H1 (cell line): ENCODE measurements around the gene RBMS1. TPM values are rescaled to one million over a fixed set of nuclear protein-coding genes. Genes with fewer than 3 reads are reported as not detected.

Experiments
- CTCF ChIA-PET: fragments of 300-600 bp; sonication (Branson Sonifier 250); formaldehyde crosslinking; loops from one replicate; lab custom pipeline; 2021; ENCODE audit not compliant: partially characterized antibody; lab: Charles Lee
- POLR2A ChIA-PET: fragments of 300-600 bp; sonication (Branson Sonifier 250); formaldehyde crosslinking; loops from one replicate; lab custom pipeline; 2021; ENCODE audit warnings: inconsistent platforms; ENCODE audit not compliant: partially characterized antibody; lab: Charles Lee
- DNase-seq, 2 experiments: peaks; one replicate each; pipeline versions ENCODE4 v3.0.0 to v3.0.0-alpha.2; 2010 to 2022; ENCODE audit warnings: low spot score in 2 of 2, low read depth in 1 of 2, mixed read lengths in 1 of 2
- FAIRE-seq: peaks from 2 replicates; lab custom pipeline; 2011; peaks lifted over from hg19 to GRCh38; lab: Jason Lieb, UNC
- H2AFZ ChIP-seq: 2 replicates; pipeline ENCODE4 v1.8.1; 2012; ENCODE audit warnings: low read length, inconsistent platforms
- H2AK5ac ChIP-seq: 2 replicates; pipeline ENCODE4 v1.6.1; 2013; ENCODE audit warnings: low read depth, low read length
- H2BK120ac ChIP-seq: replicated peaks from 2 replicates; pipeline ENCODE3; 2013; ENCODE audit warnings: low read depth, low read length, inconsistent platforms
- H2BK12ac ChIP-seq: 2 replicates; pipeline ENCODE4 v1.6.1; 2013; ENCODE audit warnings: low read depth, low read length
- H2BK15ac ChIP-seq: 2 replicates; pipeline ENCODE4 v1.6.1; 2013; ENCODE audit warnings: low read length
- H2BK20ac ChIP-seq: 2 replicates; pipeline ENCODE4 v1.6.1; 2013; ENCODE audit warnings: low read length
- H2BK5ac ChIP-seq: 2 replicates; pipeline ENCODE4 v1.6.1; 2013; ENCODE audit warnings: low read depth, low read length
- H3K14ac ChIP-seq: 2 replicates; pipeline ENCODE4 v1.6.1; 2013; ENCODE audit warnings: inconsistent platforms; ENCODE audit not compliant: insufficient read length
- H3K18ac ChIP-seq: 2 replicates; pipeline ENCODE4 v1.6.1; 2013; ENCODE audit warnings: low read length; ENCODE audit errors: extremely low read depth
- H3K23ac ChIP-seq: 2 replicates; pipeline ENCODE4 v1.6.1; 2013; ENCODE audit warnings: inconsistent platforms; ENCODE audit not compliant: insufficient read length
- H3K23me2 ChIP-seq: 2 replicates; pipeline ENCODE4 v1.6.1; 2013; ENCODE audit warnings: low read depth, low read length
- H3K27ac ChIP-seq: 2 replicates; pipeline ENCODE4 v1.6.1; 2011; ENCODE audit warnings: low read depth, low read length, inconsistent platforms
- H3K27me3 ChIP-seq, 4 experiments: replicated peaks in 1 of 4; 1 replicate in 1 of 4; 2 replicates in 3 of 4; pipeline versions ENCODE4 v1.6.1 to v1.8.1; 2011 to 2013; ENCODE audit warnings: low read length in 3 of 4, mild to moderate bottlenecking in 3 of 4, inconsistent platforms in 2 of 4, mixed read lengths in 2 of 4, moderate library complexity in 1 of 4; ENCODE audit not compliant: control insufficient read depth in 3 of 4, insufficient read depth in 3 of 4; ENCODE audit errors: extremely low read depth in 1 of 4
- H3K36me3 ChIP-seq, 4 experiments: 2 replicates each; pipeline versions ENCODE4 v1.6.1 to v1.8.1; 2011 to 2013; ENCODE audit warnings: mild to moderate bottlenecking in 4 of 4, low read length in 3 of 4, moderate library complexity in 2 of 4, control low read depth in 1 of 4, inconsistent platforms in 1 of 4; ENCODE audit not compliant: insufficient read depth in 4 of 4, control insufficient read depth in 2 of 4
- H3K4ac ChIP-seq: replicated peaks from 2 replicates; pipeline ENCODE3; 2013; ENCODE audit warnings: low read length, low read depth, mixed read lengths, inconsistent platforms; ENCODE audit not compliant: insufficient read length
- H3K4me1 ChIP-seq, 4 experiments: replicated peaks in 1 of 4; 1 replicate in 1 of 4; 2 replicates in 3 of 4; pipeline versions ENCODE4 v1.6.1 to v1.8.1; 2011 to 2013; ENCODE audit warnings: low read length in 3 of 4, inconsistent platforms in 2 of 4, mixed read lengths in 1 of 4; ENCODE audit not compliant: insufficient read depth in 4 of 4, control insufficient read depth in 3 of 4
- H3K4me2 ChIP-seq, 2 experiments: 2 replicates each; pipeline versions ENCODE4 v1.6.1 to v1.8.1; 2011 to 2013; ENCODE audit warnings: low read depth in 2 of 2, low read length in 2 of 2, control low read depth in 1 of 2, inconsistent platforms in 1 of 2, mild to moderate bottlenecking in 1 of 2; ENCODE audit not compliant: insufficient read depth in 1 of 2
- H3K4me3 ChIP-seq, 4 experiments: fragments of 200-600, 300-600 bp in 1 of 4; sonication (generic), shearing (Covaris generic), sonication (Bioruptor Twin) in 1 of 4; 2 replicates each; pipeline versions ENCODE4 v1.5.1 to v1.8.1; 2011 to 2016; ENCODE audit warnings: low read length in 4 of 4, low read depth in 3 of 4, control low read depth in 2 of 4, inconsistent platforms in 2 of 4, mild to moderate bottlenecking in 2 of 4, mixed read lengths in 1 of 4, moderate library complexity in 1 of 4; ENCODE audit not compliant: insufficient read depth in 2 of 4; ENCODE audit errors: extremely low read depth in 1 of 4
- H3K56ac ChIP-seq: replicated peaks from 2 replicates; pipeline ENCODE3; 2013; ENCODE audit warnings: low read depth, mild to moderate bottlenecking, mixed read lengths, low read length, inconsistent platforms; ENCODE audit not compliant: insufficient read length
- H3K79me1 ChIP-seq: 2 replicates; pipeline ENCODE4 v1.6.1; 2013; ENCODE audit warnings: low read depth, low read length, control low read depth
- H3K79me2 ChIP-seq, 2 experiments: 2 replicates each; pipeline versions ENCODE4 v1.6.1 to v1.8.1; 2012 to 2013; ENCODE audit warnings: low read length in 2 of 2, mild to moderate bottlenecking in 2 of 2, inconsistent platforms in 1 of 2; ENCODE audit not compliant: insufficient read depth in 2 of 2, control insufficient read depth in 1 of 2
- H3K9ac ChIP-seq, 4 experiments: replicated peaks in 1 of 4; 1 replicate in 1 of 4; 2 replicates in 3 of 4; pipeline versions ENCODE4 v1.6.1 to v1.8.1; 2011 to 2013; ENCODE audit warnings: low read depth in 3 of 4, low read length in 3 of 4, control low read depth in 2 of 4, mild to moderate bottlenecking in 2 of 4, moderate library complexity in 2 of 4, inconsistent platforms in 1 of 4; ENCODE audit errors: extremely low read depth in 1 of 4
- H3K9me3 ChIP-seq, 2 experiments: 2 replicates each; pipeline versions ENCODE4 v1.6.1 to v1.8.1; 2012 to 2013; ENCODE audit warnings: mild to moderate bottlenecking in 2 of 2, moderate library complexity in 2 of 2, control low read depth in 1 of 2, inconsistent platforms in 1 of 2, low read depth in 1 of 2, low read length in 1 of 2, mixed read lengths in 1 of 2; ENCODE audit not compliant: insufficient read depth in 2 of 2
- H4K20me1 ChIP-seq, 2 experiments: replicated peaks in 1 of 2; 2 replicates each; pipeline versions ENCODE3 to v1.8.1; 2011 to 2013; ENCODE audit warnings: inconsistent platforms in 2 of 2, low read length in 2 of 2, mild to moderate bottlenecking in 1 of 2; ENCODE audit not compliant: insufficient read depth in 2 of 2, control insufficient read depth in 1 of 2
- H4K5ac ChIP-seq: 2 replicates; pipeline ENCODE4 v1.6.1; 2013; ENCODE audit warnings: low read length, low read depth, mixed read lengths, inconsistent platforms; ENCODE audit not compliant: insufficient read length
- H4K8ac ChIP-seq: 2 replicates; pipeline ENCODE4 v1.8.0; 2013; ENCODE audit warnings: mild to moderate bottlenecking, moderate library complexity, low read length, inconsistent platforms; ENCODE audit not compliant: insufficient read depth; ENCODE audit errors: extremely low read depth
- H4K91ac ChIP-seq: replicated peaks from 2 replicates; pipeline ENCODE3; 2013; ENCODE audit warnings: low read length, mixed read lengths, inconsistent platforms; ENCODE audit not compliant: insufficient read length
- E2F6 ChIP-seq: IDR thresholded peaks from 2 replicates; pipeline ENCODE4 v1.6.1; 2012; ENCODE audit warnings: inconsistent platforms
- GABPA ChIP-seq: IDR thresholded peaks from 2 replicates; pipeline ENCODE4 v1.6.1; 2011; ENCODE audit warnings: mild to moderate bottlenecking, low read length, moderate library complexity, borderline replicate concordance; ENCODE audit not compliant: insufficient read depth
- RAD21 ChIP-seq, 2 experiments: IDR thresholded peaks in 1 of 2; conservative IDR thresholded peaks in 1 of 2; 2 replicates each; pipeline ENCODE4 v1.6.1; 2011; ENCODE audit warnings: low read depth in 2 of 2, low read length in 2 of 2, improper control_type of control experiment in 1 of 2, inconsistent platforms in 1 of 2, mild to moderate bottlenecking in 1 of 2, moderate library complexity in 1 of 2
- SIRT6 ChIP-seq: IDR thresholded peaks from one replicate; pipeline ENCODE4 v1.7.1; 2012; ENCODE audit warnings: low read length, inconsistent platforms
- SRF ChIP-seq: IDR thresholded peaks from 2 replicates; pipeline ENCODE4 v1.6.1; 2011; ENCODE audit warnings: mild to moderate bottlenecking, low read depth, low read length, moderate library complexity
- YY1 ChIP-seq: IDR thresholded peaks from 2 replicates; pipeline ENCODE4 v1.6.1; 2011; ENCODE audit warnings: low read depth, mild to moderate bottlenecking, low read length
- WGBS, 2 experiments: shearing (Covaris generic) in 1 of 2; methylation state at CpG; one replicate each; pipeline versions ENCODE4 v1.1.6 to v1.1.7; 2013 to 2015; ENCODE audit warnings: low lambda C conversion rate in 2 of 2, mixed read lengths in 2 of 2, inconsistent platforms in 1 of 2, low coverage in 1 of 2, missing lambda C conversion rate in 1 of 2; ENCODE audit not compliant: insufficient replicate concordance in 2 of 2, insufficient coverage in 1 of 2, insufficient read length in 1 of 2; ENCODE audit errors: extremely low coverage in 1 of 2, missing lambda C conversion rate in 1 of 2; 5-methylcytosine and 5-hydroxymethylcytosine counted together
- polyA plus RNA-seq, 7 experiments: library from polyadenylated mRNA; depleted of rRNA in 3 of 7; stranded (reverse) in 5 of 7; unstranded in 2 of 7; fragments of >200 nt in 5 of 7; fragments of 200-250 nt in 2 of 7; gene quantifications; 1 replicate in 5 of 7; 2 replicates in 1 of 7; 4 replicates in 1 of 7; pipeline versions ENCODE4 v1.2.1 to v1.2.3, GENCODE V29; 2011 to 2013; ENCODE audit warnings: missing spikeins in 2 of 7, mixed read lengths in 2 of 7
- total RNA-seq: library from RNA; stranded (reverse); fragmentation: NEBNext Ultra II Directional; extraction: Animal tissue kit (Norgen Biotek cat#: 25700); gene quantifications from 2 replicates; pipeline ENCODE4 v1.2.1, GENCODE V29; 2021
- TF ChIP-seq, protein P1 (sequence below): IDR thresholded peaks from 2 replicates; pipeline ENCODE4 v1.6.1; 2012; ENCODE audit warnings: low read length, inconsistent platforms
- TF ChIP-seq, protein P2 (sequence below): IDR thresholded peaks from 2 replicates; pipeline ENCODE4 v1.6.1; 2011; ENCODE audit warnings: low read length, improper control_type of control experiment

RBMS1 gene
- total and polyA plus RNA-seq, 2 of the 8 experiments (the other 6 are each of a cell fraction or from before 2014, with no cell fraction given) = 53.7 to 60.0 TPM

- ChIA-PET CTCF (interaction anchor here (1.8 to 5.1 kb wide), 5 partner anchors 14 to 108 kb away, joined by 4 to 38 read pairs (median 8); no protein-coding TSS in a partner anchor), POLR2A (interaction anchor here (3.2 kb wide), 1 partner anchor 24 kb away, joined by 13 read pairs; no protein-coding TSS in a partner anchor)
- no peak overlapping the region for H3K27ac ChIP-seq
- H2AFZ ChIP-seq = no peak overlapping the region
- no peaks in the 10 kb centered on the region for H4K20me1 ChIP-seq
- no peak overlapping the region for H3K9ac ChIP-seq
- DNase-seq = no peak
- no peak overlapping the region for H3K4me2 ChIP-seq
- H2BK20ac ChIP-seq = no peak overlapping the region
- H4K91ac ChIP-seq = no peak overlapping the region
- no peaks in the 10 kb centered on the region for H3K23me2 ChIP-seq
- peaks cover 0 to 5% of the 10 kb centered on the region in 2 experiments; a peak in 1 of 4 replicates for H3K9me3 ChIP-seq
- H3K4ac ChIP-seq = no peak overlapping the region
- H3K79me1 ChIP-seq = peaks cover 2% of the 10 kb centered on the region; the same call in 1 of the 2 replicates
- no peak overlapping the region for H3K14ac ChIP-seq
- H2BK5ac ChIP-seq = no peak overlapping the region
- H2BK15ac ChIP-seq = no peak overlapping the region
- WGBS, 2 experiments = 94% methylated on average over 1 of the region's 1 CpG; no CpG with 5 or more reads in 1 of the 2 experiments
- no peaks in the 10 kb centered on the region for H3K27me3 ChIP-seq
- no peak overlapping the region for H3K56ac ChIP-seq
- H3K18ac ChIP-seq = no peak overlapping the region
- no peak overlapping the region for H3K23ac ChIP-seq
- H3K36me3 ChIP-seq = peaks cover 0 to 12% (median 4%) of the 10 kb centered on the region in 4 experiments; a peak in 3 of 8 replicates
- FAIRE-seq = no peak
- peaks cover 0 to 4% of the 10 kb centered on the region in 2 experiments; a peak in 2 of 4 replicates for H3K79me2 ChIP-seq
- H3K4me1 ChIP-seq = peaks cover 0 to 4% (median 2%) of the 10 kb centered on the region in 4 experiments; a peak in 2 of 7 replicates
- H2AK5ac ChIP-seq = no peak overlapping the region
- no peak overlapping the region for H2BK120ac ChIP-seq
- H4K5ac ChIP-seq = no peak overlapping the region
- H2BK12ac ChIP-seq = no peak overlapping the region
- TF ChIP-seq SRF (no peak), E2F6 (no peak), RAD21 (IDR thresholded peaks at IDR 0.05 in 1 of 2, conservative IDR thresholded peaks at IDR 0.05 in 1 of 2; ENCODE audit: low read depth in 2 of 2, low read length in 2 of 2) (no peak), GABPA (no peak), YY1 (no peak), SIRT6 (no peak)
- TF ChIP-seq, protein P1, sequence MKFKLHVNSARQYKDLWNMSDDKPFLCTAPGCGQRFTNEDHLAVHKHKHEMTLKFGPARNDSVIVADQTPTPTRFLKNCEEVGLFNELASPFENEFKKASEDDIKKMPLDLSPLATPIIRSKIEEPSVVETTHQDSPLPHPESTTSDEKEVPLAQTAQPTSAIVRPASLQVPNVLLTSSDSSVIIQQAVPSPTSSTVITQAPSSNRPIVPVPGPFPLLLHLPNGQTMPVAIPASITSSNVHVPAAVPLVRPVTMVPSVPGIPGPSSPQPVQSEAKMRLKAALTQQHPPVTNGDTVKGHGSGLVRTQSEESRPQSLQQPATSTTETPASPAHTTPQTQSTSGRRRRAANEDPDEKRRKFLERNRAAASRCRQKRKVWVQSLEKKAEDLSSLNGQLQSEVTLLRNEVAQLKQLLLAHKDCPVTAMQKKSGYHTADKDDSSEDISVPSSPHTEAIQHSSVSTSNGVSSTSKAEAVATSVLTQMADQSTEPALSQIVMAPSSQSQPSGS = no peak
- TF ChIP-seq, protein P2, sequence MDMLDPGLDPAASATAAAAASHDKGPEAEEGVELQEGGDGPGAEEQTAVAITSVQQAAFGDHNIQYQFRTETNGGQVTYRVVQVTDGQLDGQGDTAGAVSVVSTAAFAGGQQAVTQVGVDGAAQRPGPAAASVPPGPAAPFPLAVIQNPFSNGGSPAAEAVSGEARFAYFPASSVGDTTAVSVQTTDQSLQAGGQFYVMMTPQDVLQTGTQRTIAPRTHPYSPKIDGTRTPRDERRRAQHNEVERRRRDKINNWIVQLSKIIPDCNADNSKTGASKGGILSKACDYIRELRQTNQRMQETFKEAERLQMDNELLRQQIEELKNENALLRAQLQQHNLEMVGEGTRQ = no peak
- H3K4me3 ChIP-seq = no peak overlapping the region
- H4K8ac ChIP-seq = no peak overlapping the region
Measured at GRCh38 chr2:160431441-160431840, 62.2 kb downstream of the RBMS1 start.
